Heart left ventricle (tissue), 16 donors: ENCODE data around the gene WDR35. TPM values are rescaled to one million over a fixed set of nuclear protein-coding genes. Genes with fewer than 3 reads are reported as not detected.

ENCODE experiments used
- ATAC-seq, 4 donors: fragments of 200-7000 bp; cut with Tn5 transposase; one replicate each; pipeline ENCODE4 v1.9.1; 2020 to 2022; ENCODE audit warnings: moderate library complexity in 4 of 4, mild to moderate bottlenecking in 3 of 4, moderate number of reproducible peaks in 1 of 4
- DNase-seq, 5 donors: peaks; one replicate each; pipeline ENCODE4 v3.0.0-alpha.2; 2020
- H3K27ac ChIP-seq, 12 donors: fragments of 200-600 bp; sonication (generic) in 4 of 12; one replicate each; pipeline versions ENCODE4 v1.5.0 to v1.8.0; 2016 to 2022; ENCODE audit warnings: mild to moderate bottlenecking in 2 of 12
- H3K27me3 ChIP-seq, 9 donors: fragments of 200-600 bp; sonication (generic) in 2 of 9; one replicate each; pipeline versions ENCODE4 v1.5.1 to v1.8.0; 2016 to 2022; ENCODE audit warnings: mild to moderate bottlenecking in 3 of 9
- H3K36me3 ChIP-seq, 9 donors: fragments of 200-600 bp; sonication (generic) in 2 of 9; one replicate each; pipeline versions ENCODE4 v1.5.0 to v1.8.0; 2018 to 2022; ENCODE audit warnings: mild to moderate bottlenecking in 2 of 9
- H3K4me1 ChIP-seq, 12 donors: fragments of 200-600 bp; sonication (generic) in 4 of 12; one replicate each; pipeline versions ENCODE4 v1.5.0 to v1.8.0; 2016 to 2022; ENCODE audit warnings: mild to moderate bottlenecking in 3 of 12
- H3K4me3 ChIP-seq, 12 donors: fragments of 200-600 bp; sonication (generic) in 4 of 12; one replicate each; pipeline versions ENCODE4 v1.5.0 to v1.8.0; 2017 to 2022; ENCODE audit warnings: mild to moderate bottlenecking in 9 of 12, moderate library complexity in 4 of 12
- H3K9me3 ChIP-seq, 12 donors: fragments of 200-600 bp; sonication (generic) in 4 of 12; one replicate each; pipeline versions ENCODE4 v1.5.0 to v1.8.0; 2016 to 2022; ENCODE audit warnings: mild to moderate bottlenecking in 1 of 12
- POLR2A ChIP-seq, 2 donors: fragments of 450-650 bp; IDR thresholded peaks; one replicate each; pipeline ENCODE4 v1.6.1; 2017; ENCODE audit warnings: antibody characterized with exemption in 2 of 2, mild to moderate bottlenecking in 2 of 2, moderate library complexity in 2 of 2
- WGBS, 4 donors: extraction: QIAGEN DNeasy Blood & Tissue Kit in 2 of 4; methylation state at CpG; one replicate each; pipeline versions ENCODE4 v1.1.5 to v1.1.7; 2013 to 2018; 5-methylcytosine and 5-hydroxymethylcytosine counted together
- intact Hi-C, 10 donors: fragments of 100-400 bp; cut with DNase I; formaldehyde crosslinking; loops; one replicate each; pipeline versions ENCODE4 v1.11.1 to v1.14.2; 2022
- polyA plus RNA-seq, 2 donors: library from polyadenylated mRNA; stranded (reverse); fragments of 200-250 nt; gene quantifications; one replicate each; pipeline ENCODE4 v1.2.3, GENCODE V29; 2013
- total RNA-seq, 9 donors: library from RNA; depleted of rRNA in 2 of 9; stranded (reverse); fragments of >200 nt in 2 of 9; fragmentation: NEBNext Ultra II Directional in 3 of 9; extraction: Animal tissue kit (Norgen Biotek cat#: 25700) in 3 of 9; gene quantifications; one replicate each; pipeline versions ENCODE4 v1.1.0 to v1.2.4, GENCODE V29; 2016 to 2023
- TF ChIP-seq, protein P1 (sequence below), 12 donors: fragments of 200-600 bp; sonication (generic) in 4 of 12; IDR thresholded peaks; one replicate each; pipeline versions ENCODE4 v1.5.0 to v1.8.0; 2018 to 2022; ENCODE audit warnings: antibody characterized with exemption in 12 of 12, mild to moderate bottlenecking in 5 of 12
- donor health status: ischemic (EF 13 %, LVEDD 7.1; RV severe dilation, severe dysfunction).
- donor health status: healthy with polysubstance abuse.
- donor health status: DM: no; HTN: yes; CAD: no.
- donor health status: DM: no; HTN: no; CAD: no.
- donor health status: ischemic (EF 25% LVEDD 6.9; RV normal size, moderate dysfunction).
- donor health status: ischemic (EF 25% LVEDD 5.7; RV mildly dilated, moderate dysfunction).
- donor health status: healthy.
- donor health status: DM: yes; HTN: yes; CAD: no.
- donor health status: ischemic (EF 35%, LVEDD 5.7; RV mildly dilated, moderate dysfunction).
- donor health status: nonischemic (EF 11% LVEDD 7.7; RV severe dilation, severe dysfunction).
- donor health status: DM: yes; HTN: yes; CAD: no.
- donor health status: PGD.
- donor health status: ischemic (EF 29% LVEDD 5.4; RV normal size, mild dysfunction).
- donor health status: nonischemic (EF 23%, LVEDD 6.1; RV moderate dilation, normal function).

Gene WDR35
- total and polyA plus RNA-seq, 11 donors: 1.1 to 8.5 (median 5.0) TPM

DNA sequence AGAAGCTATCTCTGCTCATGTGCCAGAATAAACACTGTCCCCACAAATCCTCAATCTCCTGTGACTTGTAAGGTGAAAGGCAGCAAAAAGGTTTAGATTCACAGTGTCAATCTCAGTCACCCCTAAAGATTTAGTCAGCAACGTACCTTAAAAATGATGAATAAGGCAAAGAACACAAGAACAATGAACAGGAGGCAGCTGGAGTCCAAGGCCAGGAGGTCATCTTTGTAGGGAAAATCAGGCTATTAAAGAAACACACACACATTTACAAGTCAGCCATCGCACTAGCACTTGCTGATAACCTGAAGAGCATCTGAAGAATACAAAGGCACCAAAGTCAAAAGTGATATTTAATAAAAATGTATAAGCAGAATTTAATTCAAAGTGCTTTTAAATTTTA lies 44.9 kb upstream of the WDR35 start:
- ATAC-seq: no peak
- no peak for TF ChIP-seq POLR2A (IDR thresholded peaks at IDR 0.05)
- TF ChIP-seq, protein P1, sequence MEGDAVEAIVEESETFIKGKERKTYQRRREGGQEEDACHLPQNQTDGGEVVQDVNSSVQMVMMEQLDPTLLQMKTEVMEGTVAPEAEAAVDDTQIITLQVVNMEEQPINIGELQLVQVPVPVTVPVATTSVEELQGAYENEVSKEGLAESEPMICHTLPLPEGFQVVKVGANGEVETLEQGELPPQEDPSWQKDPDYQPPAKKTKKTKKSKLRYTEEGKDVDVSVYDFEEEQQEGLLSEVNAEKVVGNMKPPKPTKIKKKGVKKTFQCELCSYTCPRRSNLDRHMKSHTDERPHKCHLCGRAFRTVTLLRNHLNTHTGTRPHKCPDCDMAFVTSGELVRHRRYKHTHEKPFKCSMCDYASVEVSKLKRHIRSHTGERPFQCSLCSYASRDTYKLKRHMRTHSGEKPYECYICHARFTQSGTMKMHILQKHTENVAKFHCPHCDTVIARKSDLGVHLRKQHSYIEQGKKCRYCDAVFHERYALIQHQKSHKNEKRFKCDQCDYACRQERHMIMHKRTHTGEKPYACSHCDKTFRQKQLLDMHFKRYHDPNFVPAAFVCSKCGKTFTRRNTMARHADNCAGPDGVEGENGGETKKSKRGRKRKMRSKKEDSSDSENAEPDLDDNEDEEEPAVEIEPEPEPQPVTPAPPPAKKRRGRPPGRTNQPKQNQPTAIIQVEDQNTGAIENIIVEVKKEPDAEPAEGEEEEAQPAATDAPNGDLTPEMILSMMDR (IDR thresholded peaks at IDR 0.05): no peak
- 46 to 50% (median 48%) methylated on average over 2 of the region's 2 CpGs for WGBS, 4 donors

DNA sequence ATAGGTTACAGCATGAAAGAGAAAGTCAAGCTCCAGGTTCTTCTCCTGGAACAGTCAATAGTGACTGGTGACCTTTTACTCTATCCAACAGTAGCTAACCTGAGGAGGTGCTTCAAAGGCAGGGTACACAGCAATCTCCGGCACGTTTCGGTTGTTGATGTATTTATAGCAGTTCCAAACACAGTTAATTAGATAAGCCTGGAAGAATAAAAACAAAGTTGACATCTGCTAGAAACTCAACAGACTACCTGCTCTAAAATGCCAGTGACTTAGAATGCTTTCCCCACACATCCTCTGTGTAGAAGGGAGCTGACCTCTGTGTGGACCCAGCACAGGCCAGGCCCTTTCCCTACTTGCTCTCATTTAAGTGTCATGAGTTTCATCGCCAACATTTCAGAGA lies 44.3 kb upstream of the WDR35 start:
- peak overlapping the region in 11 of 12 donors; percentile 27 to 63 (median 52) for H3K27ac ChIP-seq
- 44 to 63% (median 54%) methylated on average over 4 of the region's 4 CpGs for WGBS, 4 donors

More for the DNA sequence above, 44.9 kb upstream of the WDR35 start:
- Histone ChIP-seq H3K27ac (peak overlapping the region in 10 of 12 donors; percentile 17 to 63 (median 49)), H3K4me3 (no peak overlapping the region), H3K4me1 (peaks cover 0 to 45% (median 23%) of the 10 kb centered on the region in 12 donors), H3K9me3 (peaks cover 0 to 6% (median 0%) of the 10 kb centered on the region in 12 donors), H3K27me3 (no peaks in the 10 kb centered on the region), H3K36me3 (peaks cover 0 to 100% (median 99%) of the 10 kb centered on the region in 9 donors)
- intact Hi-C loops: loop anchor here in 1 of 10 donors (5.0 kb wide), 1 partner anchor 37 kb away; no protein-coding TSS in a partner anchor
- no peak for DNase-seq

DNA sequence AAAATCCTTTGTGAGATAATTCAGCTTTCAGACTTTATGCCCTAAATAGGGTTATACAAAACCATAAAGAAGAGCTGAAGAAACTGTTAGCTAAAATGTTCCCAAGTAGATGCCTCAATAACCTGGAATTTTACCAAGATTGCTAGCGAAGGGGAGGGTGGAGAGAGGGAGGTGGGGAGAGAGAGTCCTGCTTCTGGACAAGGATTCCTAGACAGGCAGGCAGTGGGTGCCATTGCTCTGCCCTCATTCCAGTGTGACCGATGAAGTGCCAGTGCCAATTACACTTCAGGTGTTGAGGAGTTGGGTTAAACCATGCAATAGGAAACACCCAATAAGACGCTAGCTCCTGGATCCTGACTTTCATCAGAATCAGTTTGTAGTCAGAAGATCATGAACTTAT lies 43.4 kb upstream of the WDR35 start:
- Histone ChIP-seq H3K27me3 (no peaks in the 10 kb centered on the region), H3K4me3 (no peak overlapping the region), H3K4me1 (peaks cover 0 to 45% (median 23%) of the 10 kb centered on the region in 12 donors), H3K9me3 (peaks cover 0 to 19% (median 0%) of the 10 kb centered on the region in 12 donors), H3K27ac (peak overlapping the region in 8 of 12 donors; percentile 27 to 63 (median 49)), H3K36me3 (peaks cover 0 to 100% (median 99%) of the 10 kb centered on the region in 9 donors)
- TF ChIP-seq POLR2A (IDR thresholded peaks at IDR 0.05): no peak
- TF ChIP-seq, protein P1 (IDR thresholded peaks at IDR 0.05): no peak
- DNase-seq: no peak
- WGBS, 4 donors: 51 to 69% (median 58%) methylated on average over 3 of the region's 3 CpGs
- peak; percentile 30 to 63 (median 54) for ATAC-seq
- intact Hi-C loops: loop anchor here in 1 of 10 donors (5.0 kb wide), 1 partner anchor 39 kb away; no protein-coding TSS in a partner anchor

More for the DNA sequence above, 44.3 kb upstream of the WDR35 start:
- no peak for TF ChIP-seq POLR2A (IDR thresholded peaks at IDR 0.05)
- TF ChIP-seq, protein P1 (IDR thresholded peaks at IDR 0.05): no peak
- peak; percentile 88 to 93 (median 92) for ATAC-seq
- intact Hi-C loops: loop anchor here in 1 of 10 donors (5.0 kb wide), 1 partner anchor 38 kb away; no protein-coding TSS in a partner anchor
- Histone ChIP-seq H3K4me3 (no peak overlapping the region), H3K4me1 (peaks cover 0 to 45% (median 23%) of the 10 kb centered on the region in 12 donors), H3K27me3 (no peaks in the 10 kb centered on the region), H3K36me3 (peaks cover 0 to 100% (median 99%) of the 10 kb centered on the region in 9 donors), H3K9me3 (peaks cover 0 to 11% (median 0%) of the 10 kb centered on the region in 12 donors)
- no peak for DNase-seq

DNA sequence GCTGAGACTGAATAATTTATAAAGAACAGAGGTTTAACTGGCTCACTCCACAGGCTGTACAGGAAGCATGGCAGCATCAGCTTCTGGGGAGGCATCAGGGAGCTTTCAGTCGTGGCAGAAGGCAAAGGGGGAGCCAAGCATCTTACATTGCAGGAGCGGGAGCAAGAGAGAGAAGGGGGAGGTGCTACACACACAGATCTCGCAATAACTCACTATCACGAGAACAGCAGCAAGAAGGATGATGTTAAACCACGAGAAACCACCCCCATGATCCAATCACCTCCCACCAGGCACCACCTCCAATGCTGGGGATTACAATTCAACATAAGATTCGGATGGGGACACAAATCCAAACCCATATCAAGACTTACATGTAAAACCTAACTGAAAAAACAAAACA lies 40.3 kb upstream of the WDR35 start:
- peaks cover 0 to 28% (median 0%) of the 10 kb centered on the region in 12 donors for H3K9me3 ChIP-seq
- peaks cover 0 to 85% (median 74%) of the 10 kb centered on the region in 9 donors for H3K36me3 ChIP-seq
- WGBS, 4 donors: 92 to 95% (median 94%) methylated on average over 6 of the region's 6 CpGs
- intact Hi-C loops: loop anchor here in 1 of 10 donors (5.0 kb wide), 1 partner anchor 42 kb away; no protein-coding TSS in a partner anchor
- H3K27me3 ChIP-seq: no peaks in the 10 kb centered on the region
- H3K27ac ChIP-seq: no peak overlapping the region
- H3K4me3 ChIP-seq: no peak overlapping the region
- TF ChIP-seq, protein P1 (IDR thresholded peaks at IDR 0.05): no peak
- no peak for TF ChIP-seq POLR2A (IDR thresholded peaks at IDR 0.05)
- ATAC-seq (no peak), DNase-seq (no peak)
- peaks cover 0 to 32% (median 12%) of the 10 kb centered on the region in 12 donors for H3K4me1 ChIP-seq
